Cardiac fibroblast (primary cell): Measurements from ENCODE around the gene RIBC1.
A peak's percentile ranks its signal among the peaks of the same experiment; 100 is the strongest.

ENCODE experiments used
- DNase-seq, 2 donors: peaks; one replicate each; pipeline versions ENCODE4 v3.0.0 to v3.0.0-alpha.2; 2010; ENCODE audit warnings: low read depth in 2 of 2
- H3K4me3 ChIP-seq, 2 donors: replicated peaks in 1 of 2; 1 replicate in 1 of 2; 2 replicates in 1 of 2; pipeline ENCODE4 v1.5.1; 2011; ENCODE audit warnings: low read depth in 2 of 2, low read length in 2 of 2, mild to moderate bottlenecking in 2 of 2, moderate library complexity in 1 of 2
- TF ChIP-seq, protein P1 (sequence below): IDR thresholded peaks from one replicate; pipeline ENCODE4 v1.5.1; 2011; ENCODE audit warnings: low read depth, mild to moderate bottlenecking, low read length, inconsistent platforms

RIBC1 gene

DNA sequence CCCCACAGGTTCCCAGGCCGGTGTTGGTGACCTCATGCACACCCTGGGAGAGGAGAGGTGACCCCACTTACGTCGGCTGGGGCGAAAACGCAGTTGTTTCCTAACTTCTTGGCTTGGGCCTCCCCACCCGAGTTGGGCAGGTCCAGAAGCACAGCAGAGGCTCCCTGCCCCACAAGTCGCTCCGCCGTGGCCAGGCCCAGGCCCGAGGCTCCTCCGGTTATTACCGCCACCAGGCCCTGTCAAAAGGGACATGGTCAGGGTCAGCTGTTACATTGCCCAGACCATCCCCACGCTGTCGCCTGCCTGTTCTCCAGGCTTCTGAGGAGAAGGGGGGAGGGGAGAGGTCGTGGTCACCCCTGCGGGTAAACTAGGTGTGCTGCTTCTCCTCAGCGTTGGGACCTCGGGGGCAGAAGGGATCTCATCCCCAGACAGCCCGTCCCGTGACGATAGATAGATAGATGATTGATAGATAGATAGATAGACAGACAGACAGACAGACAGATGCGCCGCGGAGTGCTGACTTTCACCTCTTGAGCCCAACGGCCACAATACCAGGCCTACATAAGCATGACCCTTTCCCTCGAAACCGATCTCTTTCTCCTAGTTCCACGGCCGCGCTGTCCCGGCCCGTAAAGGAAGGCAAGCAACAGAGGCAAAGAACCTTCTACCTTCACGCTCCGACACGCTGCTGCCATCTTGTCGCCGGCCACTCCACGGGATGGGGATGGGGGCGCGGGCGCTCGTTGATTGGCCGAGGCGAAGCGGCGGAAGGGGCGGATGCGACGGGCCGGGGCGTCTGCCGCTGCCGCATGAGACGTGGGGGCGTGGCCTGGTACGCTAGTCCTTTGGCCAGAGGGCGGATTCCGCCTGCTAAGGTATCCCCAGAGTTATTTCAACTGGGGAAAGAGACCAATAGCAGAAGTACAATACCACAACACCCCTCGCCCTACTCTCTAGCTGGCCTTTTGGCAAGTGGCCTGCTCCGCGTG, 11.3 kb downstream of the RIBC1 start, which contains the start of gene HSD17B10:
HSD17B10 (minus strand) TSS at position 720 of the 989 bp plus-strand sequence; CDS start at position 695, 25 bp downstream.
- DNase-seq, result peak; percentile 72 to 85
- TF ChIP-seq, protein P1, sequence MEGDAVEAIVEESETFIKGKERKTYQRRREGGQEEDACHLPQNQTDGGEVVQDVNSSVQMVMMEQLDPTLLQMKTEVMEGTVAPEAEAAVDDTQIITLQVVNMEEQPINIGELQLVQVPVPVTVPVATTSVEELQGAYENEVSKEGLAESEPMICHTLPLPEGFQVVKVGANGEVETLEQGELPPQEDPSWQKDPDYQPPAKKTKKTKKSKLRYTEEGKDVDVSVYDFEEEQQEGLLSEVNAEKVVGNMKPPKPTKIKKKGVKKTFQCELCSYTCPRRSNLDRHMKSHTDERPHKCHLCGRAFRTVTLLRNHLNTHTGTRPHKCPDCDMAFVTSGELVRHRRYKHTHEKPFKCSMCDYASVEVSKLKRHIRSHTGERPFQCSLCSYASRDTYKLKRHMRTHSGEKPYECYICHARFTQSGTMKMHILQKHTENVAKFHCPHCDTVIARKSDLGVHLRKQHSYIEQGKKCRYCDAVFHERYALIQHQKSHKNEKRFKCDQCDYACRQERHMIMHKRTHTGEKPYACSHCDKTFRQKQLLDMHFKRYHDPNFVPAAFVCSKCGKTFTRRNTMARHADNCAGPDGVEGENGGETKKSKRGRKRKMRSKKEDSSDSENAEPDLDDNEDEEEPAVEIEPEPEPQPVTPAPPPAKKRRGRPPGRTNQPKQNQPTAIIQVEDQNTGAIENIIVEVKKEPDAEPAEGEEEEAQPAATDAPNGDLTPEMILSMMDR, result no peak
- peak within 1 kb of the TSS; percentile 67 to 79 for H3K4me3 ChIP-seq

DNA sequence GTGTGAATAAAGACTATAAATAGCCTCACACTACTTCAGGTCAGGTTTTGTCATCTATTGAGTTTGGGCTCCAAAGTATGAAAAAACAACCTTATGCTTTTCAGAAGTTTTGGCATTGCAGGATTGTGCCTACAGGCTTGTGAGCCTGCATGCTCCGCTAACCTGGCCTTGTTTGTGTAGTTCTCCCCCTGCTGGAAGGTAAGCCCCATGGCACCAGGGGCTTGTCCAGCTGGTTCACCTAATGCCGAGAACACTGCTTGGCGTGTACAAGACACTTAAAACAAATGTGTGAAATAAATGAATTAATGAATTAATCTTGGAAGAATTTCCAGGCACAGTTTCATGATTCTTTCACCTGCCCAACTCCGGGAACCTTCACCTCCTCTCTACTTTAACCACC, 13.3 kb downstream of the RIBC1 start:
- H3K4me3 ChIP-seq, result no peak overlapping the region
- TF ChIP-seq, protein P1, result peak; percentile 82
- DNase-seq, result peak; percentile 72 to 76

DNA sequence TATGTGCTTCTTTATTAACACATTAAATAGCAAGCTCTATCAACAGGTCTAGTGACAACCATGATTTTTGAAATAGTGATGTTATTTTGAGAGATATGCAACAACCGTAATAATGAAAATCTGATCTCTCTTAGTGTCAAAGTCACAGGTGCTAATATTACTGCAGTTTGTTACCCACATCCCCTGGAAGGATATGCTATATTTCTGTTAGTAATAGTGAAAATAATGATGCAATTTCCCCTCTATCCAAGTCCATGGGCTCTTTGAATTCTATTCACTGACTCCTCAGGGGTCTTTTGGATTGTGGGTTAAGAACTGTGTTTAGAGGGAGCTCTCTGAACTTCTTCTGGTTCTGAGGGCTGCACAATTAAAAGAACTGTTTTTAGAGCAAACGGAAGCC, 14.5 kb downstream of the RIBC1 start:
- TF ChIP-seq, protein P1, result no peak
- no peak for DNase-seq
- no peak overlapping the region for H3K4me3 ChIP-seq

DNA sequence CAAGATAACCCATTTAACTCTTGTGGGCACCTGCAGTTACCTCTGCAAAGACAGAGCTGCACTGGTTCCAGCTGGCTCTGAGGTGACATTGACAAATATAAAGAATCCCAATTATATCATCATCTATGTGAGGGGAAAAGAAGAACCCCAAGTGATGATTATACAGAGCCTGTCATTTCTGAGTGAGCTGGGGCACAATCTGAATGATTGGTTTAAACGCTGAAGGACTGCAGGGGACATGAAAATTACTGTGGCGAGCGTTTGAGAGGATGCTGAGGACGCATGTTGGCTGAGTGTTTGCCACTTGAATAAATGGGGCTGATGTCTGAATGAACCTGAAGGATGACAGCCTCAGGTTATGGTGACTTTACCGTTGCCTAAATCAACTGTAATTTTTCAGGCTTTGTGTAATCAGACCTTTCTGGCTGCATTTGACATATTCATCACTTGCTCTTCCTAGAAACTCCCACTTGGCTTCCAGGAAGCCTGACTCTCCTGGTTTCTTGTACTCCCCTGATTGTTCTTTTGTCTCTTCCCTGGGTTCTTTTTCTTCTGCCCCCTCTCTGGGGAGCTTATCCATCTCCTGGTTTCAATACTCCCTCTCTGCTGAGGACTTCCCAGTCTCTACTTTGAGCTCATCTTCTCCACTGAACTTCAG, 15.6 kb downstream of the RIBC1 start:
- DNase-seq, result no peak
- H3K4me3 ChIP-seq, result no peak overlapping the region
- TF ChIP-seq, protein P1, result no peak

DNA sequence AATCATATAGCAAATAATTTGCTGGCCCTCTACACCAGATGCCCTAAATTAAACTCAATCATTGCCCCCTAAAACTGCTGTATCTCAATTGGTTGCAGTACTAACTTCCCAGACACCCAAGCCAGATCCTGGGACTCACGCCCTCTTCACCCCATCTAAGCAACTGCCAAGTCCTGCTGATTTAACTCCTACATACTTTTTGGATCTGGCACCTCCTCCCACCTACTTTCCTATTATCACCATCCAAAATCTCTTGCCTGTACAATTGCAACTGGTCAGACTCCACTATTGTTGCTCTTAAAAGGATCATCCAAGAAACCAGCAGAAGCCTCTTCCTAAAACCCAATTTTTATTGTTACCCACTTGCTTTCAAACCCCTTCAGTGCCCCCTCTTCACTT, 16.2 kb downstream of the RIBC1 start:
- TF ChIP-seq, protein P1, result no peak
- DNase-seq, result no peak
- no peak overlapping the region for H3K4me3 ChIP-seq

DNA sequence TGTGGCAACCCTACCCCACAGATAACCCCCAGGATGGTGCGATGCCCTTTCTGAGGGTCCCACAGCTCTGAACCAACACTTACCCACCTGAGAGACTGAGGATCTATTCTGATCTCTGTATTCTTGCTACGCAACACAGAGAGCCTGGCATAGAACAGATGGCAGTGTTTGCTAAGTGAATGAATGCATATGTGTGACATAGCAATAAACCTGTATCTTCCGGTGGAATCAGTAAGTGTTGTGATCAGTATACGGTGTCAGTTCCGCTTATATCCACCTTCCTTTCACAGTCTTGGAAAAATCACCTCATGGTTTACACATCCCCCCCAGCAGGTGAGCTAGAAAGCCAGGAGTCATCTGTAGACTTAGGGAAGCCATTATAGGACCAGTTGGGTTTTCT, 17.4 kb downstream of the RIBC1 start:
- H3K4me3 ChIP-seq, result peak overlapping the region in 1 of 2 donors; percentile 44
- TF ChIP-seq, protein P1, result no peak
- DNase-seq, result no peak
